T-helper 1 cell (primary cell): ENCODE data around the gene OXER1.

ENCODE experiments used
- DNase-seq, 5 donors: peaks; one replicate each; pipeline ENCODE4 v3.0.0-alpha.2; 2012 to 2020

Gene OXER1

DNA sequence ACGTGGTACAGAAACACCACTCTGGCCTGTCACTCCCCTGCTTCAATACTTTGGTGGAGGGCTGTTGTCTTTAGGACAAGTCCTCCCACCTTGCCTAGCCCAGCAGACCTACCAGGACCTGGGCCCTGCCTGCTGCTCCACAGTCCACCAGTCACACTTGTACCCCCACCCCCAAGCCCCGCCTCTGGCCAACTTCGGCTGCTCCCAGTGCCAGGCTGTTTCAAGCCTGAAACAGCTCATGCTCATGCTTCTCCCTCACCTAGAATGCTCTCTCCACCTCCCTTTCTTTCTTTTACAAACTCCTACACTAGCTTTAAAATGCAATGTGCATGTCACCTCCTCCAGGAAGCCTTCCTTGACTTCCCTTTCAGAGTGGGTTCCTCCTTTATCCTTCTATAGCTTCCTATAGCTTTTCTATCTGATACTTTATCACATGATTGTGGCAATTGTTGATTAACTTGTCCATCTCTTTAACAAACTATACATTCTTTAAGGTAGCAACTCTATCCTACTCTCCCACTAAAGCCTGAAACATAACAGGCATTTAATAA lies 4.8 kb upstream of the OXER1 start:
- DNase-seq: no peak

DNA sequence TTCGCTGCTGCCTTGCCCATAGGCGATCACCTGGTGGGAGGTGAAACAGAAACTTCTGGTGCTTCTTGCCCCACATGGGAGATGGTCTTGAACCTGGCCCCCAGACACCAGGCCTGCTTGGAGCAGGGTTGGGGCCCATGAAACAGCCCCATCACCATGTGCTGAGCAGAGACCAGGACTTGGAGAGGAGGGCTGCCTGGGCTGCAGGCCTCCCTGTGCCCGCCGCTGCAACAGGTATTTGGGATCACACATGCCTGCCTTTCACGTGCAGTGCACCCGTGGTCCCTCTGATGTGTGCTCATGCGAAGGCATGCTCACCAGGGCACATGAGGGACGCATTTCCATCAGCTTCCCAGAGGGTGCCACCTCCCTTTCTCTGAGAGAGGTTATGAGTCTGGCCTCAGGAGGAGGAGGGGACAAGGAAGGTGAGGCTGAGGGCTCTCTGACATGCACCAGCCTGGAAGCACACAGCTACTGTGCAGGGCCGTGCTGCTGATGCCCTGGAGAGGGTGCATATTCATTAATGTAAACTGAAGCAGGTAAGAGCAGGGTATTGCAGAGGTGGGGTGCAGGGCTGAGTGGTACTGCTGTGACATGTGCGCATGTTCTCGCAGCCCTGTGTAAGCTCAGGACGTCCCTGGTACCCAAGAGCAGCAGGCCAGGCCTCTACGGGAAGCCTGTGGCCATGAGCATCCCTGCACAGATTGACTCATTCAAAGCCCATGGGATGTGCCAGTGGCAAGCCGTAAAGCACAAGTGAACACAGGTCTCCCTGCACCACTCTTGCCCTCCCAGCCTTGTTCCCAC lies 4.2 kb upstream of the OXER1 start:
- DNase-seq: no peak

DNA sequence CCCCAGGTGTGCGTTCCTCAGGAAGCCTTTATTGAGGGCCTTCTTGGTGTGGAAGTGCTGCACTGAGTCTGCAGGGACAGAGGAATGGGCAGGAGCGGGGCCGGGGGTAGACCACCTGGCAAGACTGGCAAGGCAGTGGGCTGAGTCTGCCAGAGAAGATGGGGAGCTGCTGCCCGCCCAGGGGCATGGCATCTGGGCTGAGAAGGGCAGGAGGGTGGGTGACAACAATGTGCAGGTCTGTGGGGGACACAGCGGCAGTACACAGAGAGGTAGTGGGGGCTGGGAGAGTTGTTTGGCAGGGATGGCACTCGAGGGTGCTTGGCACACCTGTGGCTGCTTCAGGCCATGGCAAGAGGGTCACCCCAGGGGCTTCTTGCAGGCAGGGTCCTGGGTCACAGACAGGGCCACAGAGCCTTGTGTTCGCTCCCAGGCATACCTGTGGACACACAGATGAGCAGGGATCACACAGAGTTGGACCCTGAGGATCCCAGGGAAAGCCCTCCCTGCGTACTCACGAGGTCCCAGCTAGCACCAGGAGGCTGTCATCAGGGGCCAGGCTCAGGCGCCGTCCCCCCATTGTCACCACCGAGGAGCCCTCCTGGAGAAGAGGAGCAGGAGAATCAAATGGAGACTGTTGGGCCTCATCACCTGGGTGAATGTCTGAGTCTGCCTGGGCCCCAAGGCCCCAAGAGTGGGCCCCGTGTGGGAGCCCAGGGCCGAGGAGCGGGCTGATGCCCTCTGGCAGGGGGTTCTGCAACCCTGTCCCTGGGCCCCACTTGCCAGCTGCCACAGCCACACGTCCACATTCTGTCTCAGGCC lies 3.4 kb upstream of the OXER1 start:
- no peak for DNase-seq

DNA sequence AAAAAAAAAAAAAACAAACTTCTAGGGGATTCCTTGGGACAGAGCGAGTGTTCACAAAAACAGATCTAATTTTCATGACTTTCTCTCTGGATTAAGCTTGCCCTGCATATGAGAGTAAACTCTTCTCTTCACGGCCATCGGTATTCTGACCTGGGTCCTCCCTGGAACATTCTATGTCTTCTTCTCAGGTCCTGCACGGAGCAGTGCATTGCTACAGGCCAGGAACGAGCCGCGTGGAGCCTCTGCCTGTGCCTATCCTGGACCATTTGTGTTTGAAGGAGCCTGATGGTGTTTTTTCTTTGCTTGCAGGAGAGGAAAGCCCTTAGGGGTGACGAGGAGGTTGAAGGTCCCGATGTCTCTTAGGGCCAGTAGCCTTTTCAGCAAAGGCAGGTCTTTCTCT lies 1.8 kb upstream of the OXER1 start:
- no peak for DNase-seq

DNA sequence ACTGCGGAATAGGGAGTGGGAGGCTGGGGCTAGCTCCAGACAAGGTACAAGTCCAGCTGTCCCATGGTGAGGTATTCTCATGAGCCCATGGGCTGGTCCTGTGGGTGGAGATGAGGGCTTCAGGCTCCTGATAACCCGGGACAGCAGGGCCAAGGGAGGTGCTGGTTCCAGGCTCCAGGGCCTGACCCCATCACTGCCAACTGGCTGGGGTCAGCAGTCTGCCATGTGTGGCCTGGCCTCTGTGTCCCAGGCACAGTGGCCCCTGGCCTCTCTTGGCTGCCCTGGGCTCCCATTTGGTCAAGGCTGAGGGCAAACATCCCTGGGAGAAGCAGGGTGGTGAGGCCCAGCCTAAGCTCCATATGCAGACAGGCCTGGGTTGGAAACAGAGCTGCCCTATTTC lies 966 bp upstream of the OXER1 start:
- no peak for DNase-seq

DNA sequence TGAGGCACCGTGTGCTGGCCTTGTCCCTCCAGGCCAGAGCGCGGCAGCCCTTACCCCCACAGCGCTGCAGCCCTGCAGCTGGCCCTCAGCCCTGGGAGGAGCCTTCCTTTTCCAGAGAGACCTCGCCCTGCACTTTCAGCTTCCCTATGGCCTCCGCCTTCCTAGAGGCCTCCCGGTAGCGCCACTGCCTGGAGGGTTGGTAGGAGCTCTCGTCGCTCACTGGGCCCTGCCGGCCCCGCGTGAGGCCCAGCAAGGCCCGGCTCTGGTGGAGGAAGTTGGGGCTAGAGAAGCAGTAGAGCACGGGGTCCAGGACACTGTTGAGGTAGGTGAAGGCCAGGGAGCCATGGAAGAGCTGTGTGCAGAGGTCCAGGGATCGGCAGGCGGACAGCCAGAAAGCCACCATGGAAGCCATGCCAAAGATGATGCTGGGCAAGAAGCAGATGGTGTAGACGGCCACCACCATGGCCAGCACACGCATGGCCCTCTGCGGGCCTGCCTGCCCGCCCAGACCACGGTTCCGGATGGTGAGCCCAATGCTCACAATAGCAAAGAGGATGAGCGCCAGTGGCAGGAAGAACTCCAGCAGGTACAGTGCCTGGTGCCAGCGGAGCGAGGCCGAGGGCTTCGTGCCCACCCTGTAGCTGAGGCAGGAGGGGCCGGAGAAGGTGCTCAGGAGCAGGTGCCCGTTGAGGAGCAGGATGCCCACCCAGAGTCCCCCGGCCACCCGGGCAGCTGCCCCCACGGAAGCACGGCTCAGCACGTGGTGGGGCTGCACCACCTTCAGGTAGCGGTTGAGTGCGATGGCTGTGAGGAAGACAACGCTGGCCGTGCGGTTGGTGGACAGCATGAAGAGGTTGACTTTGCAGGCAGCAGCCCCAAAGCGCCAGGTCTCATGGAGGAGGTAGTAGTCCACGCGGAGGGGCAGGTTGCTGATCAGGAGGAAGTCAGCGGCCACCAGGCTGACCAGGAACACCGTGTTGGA lies 821 bp downstream of the OXER1 start:
- no peak for DNase-seq

DNA sequence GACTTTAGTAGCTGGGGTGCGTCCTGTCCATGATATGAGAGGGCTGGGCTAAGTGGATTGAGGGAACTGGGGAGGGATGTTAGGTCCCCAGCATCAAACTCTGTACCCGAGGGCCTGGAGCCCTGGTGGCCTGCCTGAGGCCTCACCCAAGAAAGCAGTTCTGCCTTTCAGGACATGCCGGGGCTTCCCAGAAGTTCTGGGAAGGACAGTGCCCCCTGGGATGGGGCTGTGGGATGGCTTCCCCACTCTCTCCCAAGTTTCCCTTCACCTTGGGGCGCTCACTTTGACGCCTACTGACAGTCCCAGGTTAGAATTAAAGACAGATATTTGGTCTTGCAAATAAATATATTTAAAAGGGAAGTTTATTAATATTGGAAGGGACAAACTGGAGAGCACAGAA lies 1.8 kb downstream of the OXER1 start:
- DNase-seq: no peak

DNA sequence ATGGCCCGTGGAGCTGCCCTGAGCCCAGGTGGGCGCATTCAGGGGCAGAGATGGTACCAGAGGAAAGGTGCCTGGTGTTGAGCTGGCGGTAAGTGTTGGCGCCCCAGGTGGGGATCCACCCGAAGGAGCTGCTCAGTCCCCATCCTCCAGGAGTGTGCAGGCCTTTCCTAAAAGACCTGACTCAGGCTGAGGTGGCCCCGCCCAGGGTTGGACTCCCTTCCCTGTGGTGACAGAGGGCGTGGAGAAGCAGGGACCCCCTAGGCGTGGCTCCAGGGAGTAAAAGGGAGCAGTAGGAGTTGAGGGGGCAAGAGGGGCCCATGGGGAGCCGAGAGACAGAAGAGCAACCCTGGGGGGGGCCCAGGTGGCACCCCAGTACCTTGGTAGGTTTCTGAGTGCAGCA lies 2.4 kb downstream of the OXER1 start:
- DNase-seq: no peak

DNA sequence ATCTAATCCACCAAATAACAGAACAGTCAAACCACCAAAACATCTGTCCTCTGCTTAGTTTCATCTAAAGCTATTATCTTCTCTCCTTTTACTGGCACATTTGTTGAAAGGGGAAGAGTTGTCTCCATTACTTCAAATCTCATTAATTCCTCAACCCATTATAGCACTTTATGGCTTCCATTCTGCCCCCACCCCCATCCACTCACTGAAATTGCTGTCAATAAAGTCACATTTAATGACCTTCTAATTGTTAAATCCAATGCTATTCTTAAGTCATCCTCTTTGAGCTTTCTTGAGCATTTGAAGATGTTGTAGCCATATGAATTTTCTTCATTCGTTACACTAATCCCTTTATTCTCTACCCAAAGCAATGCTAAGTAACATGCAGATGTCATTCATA lies 5.2 kb downstream of the OXER1 start:
- no peak for DNase-seq

DNA sequence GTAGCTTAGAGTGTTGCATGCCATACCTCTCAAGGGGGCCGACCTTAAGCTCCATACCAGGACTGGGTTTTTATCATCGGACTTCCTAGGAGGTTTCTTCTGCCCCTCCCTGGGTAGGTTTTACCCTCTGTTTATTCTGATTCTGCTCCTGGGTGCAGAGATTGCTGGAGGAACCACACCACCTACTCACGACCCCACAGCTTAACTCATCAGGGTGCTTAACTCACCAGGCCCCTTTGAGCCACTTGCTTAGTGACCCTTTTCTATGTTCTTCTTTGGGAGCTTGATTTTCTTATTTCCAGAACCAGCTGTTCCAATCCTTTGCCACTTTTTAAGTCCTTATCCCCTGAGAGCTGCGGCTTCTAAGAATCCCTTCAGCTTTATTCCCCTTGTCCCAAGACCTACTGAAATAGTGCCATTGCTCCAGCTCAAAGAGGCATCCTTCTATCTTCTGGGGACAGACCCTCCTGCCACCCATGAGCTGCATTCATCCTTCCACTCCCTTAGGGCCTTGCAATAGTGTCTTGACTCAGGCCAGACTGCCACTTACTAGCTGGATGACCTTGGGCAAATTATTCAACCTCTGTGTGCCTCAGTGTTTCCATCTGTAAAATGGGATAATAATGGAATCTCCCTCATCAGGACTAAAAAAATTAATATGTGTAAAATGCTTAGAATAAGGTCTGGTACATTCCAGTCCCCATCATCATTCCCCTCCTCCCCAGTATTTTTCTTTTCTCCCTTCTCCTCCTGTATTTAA lies 5.8 kb downstream of the OXER1 start:
- DNase-seq: no peak

DNA sequence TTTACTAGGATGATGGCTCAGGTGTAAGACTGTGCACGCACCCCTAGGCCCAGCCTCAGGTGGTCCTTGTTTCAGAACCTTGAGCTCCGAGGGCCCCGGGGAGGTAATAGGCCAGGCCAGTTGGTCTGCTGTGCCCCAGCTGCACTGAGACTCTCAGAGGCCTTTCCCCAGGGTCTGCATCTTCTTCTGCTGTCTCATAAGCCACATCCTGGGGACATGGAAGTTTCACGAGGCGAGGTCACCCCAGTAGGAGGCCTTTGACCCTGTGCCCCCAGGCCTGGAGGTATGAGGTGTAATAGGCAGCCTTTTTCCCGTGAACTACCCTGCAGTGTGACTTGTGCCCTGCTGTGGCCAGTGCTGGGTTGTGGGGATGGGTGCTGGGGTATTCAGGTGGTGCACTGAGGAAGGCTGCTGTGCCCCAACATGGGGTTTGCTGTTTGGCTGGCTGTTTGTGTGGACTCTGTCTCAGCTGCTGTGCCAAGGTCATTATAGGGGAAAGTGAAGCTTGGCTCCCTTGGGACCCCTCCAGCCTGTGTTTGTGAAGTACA lies 6.9 kb downstream of the OXER1 start:
- DNase-seq: no peak

DNA sequence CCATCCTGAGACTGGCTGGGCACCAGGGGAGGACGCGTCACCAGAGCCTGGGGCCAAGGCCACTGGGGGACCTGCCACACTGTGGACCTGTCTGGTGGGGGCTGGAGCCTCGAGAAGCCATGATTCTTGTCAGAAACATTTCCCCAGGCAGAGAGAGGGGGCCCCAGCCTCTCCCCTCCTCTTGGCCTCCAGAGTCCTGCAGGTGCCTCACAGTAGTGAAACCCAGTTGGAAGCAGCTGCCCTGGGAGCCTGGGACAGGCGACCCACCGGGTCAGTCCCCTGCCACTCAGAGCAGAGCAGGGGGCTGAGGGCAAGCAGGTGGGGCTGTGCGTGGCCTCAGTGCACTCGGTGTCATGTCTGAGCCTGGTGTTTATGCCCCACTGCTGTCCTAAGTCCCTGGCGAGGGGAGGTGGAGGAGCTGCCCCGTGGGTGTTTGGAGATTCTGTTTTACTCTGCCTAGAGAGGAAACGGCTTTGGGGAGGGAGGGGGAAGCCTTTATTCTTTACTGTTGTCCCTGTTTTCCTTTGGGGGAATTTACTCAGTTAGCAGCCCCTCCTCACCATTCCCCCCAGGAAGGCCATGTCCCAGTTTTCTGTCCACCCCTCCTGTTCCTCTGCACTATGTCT lies 7.7 kb downstream of the OXER1 start:
- DNase-seq: no peak

DNA sequence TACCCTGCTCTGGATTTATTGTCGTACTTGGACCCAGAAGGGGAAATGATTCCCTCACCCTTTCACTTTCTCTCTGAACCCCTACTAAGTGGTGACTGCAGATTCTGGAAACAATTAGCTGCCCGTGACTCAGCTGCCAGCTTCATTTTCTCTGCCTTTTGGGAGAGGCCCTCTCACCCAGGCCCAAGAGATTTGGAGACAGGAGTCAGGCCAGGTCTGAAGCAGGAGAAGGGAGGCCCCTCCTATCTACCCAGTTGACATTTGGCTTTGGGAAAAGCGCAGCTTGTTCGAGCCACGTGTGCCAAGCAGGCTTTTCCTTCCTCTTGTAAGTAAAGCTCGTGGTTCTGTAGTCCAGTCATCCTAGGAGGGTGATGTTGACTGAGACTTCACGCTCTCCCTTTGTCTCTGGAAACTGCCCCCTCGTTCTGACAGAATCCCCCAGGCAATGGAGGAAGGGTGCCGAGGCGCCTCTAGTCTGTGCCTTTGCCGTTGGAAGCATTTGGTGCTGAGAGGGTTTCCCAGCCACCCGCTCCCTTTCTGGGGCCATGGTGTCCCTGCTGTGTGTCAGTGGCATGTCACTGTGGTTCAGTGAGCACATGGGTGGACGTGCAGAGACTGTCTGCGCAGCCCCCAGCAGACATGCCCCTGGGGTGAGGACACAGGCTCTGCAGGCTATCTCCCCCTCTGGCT lies 8.6 kb downstream of the OXER1 start:
- no peak for DNase-seq

DNA sequence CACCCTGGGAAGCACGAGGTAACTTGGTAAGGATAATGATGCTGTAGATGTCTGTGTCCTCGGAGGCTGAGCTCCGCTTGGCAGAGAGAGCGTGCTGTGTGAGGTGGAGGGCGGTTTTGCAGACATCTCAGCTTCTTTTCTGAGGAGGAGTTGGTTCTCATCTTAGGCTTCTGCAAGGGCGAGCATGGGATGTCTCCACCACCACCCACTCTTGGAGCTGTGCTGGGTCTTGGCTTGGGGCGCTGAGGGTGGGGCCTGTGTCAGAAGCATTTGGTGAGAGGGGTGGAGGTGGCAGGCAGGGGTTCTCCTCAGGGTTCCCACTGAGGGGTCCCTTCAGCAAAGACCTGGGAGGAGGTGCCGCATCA lies 9.2 kb downstream of the OXER1 start:
- DNase-seq: no peak

DNA sequence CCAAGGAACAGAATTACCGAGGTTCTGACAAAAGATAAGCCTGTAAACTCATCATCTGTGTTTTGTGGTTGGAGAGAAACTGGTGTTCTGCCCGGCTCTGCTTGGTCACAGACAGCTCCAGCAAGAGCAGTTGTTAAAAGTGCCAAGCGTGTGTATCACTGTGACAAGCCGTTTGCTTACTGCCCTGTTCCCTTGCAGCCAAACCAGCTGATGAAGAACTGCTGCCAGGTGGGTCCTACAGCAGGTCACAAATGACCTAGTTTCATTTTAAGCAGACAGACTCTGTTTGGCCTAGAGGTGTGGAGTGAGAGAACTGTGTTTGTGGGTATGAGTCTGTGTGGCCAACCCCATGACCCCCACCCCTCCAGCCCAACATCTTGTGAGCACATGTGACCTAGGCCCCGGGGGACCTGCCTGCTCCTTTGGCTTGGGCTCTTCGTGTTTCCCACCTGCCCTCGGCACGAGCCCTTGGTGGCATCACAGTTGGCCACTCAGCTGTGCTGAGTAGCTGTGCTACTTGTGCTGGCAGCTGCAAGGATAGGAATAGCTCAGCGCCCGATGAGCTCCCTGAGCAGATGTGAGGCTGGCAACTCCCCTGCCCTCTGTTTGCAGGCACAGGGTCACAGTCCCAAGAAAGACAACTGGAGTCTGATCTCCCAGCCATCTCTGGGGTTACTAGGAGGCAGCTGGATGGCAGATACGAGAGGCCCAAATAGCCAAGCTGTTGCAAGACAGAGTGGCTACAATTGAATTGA lies 9.7 kb downstream of the OXER1 start:
- no peak for DNase-seq

DNA sequence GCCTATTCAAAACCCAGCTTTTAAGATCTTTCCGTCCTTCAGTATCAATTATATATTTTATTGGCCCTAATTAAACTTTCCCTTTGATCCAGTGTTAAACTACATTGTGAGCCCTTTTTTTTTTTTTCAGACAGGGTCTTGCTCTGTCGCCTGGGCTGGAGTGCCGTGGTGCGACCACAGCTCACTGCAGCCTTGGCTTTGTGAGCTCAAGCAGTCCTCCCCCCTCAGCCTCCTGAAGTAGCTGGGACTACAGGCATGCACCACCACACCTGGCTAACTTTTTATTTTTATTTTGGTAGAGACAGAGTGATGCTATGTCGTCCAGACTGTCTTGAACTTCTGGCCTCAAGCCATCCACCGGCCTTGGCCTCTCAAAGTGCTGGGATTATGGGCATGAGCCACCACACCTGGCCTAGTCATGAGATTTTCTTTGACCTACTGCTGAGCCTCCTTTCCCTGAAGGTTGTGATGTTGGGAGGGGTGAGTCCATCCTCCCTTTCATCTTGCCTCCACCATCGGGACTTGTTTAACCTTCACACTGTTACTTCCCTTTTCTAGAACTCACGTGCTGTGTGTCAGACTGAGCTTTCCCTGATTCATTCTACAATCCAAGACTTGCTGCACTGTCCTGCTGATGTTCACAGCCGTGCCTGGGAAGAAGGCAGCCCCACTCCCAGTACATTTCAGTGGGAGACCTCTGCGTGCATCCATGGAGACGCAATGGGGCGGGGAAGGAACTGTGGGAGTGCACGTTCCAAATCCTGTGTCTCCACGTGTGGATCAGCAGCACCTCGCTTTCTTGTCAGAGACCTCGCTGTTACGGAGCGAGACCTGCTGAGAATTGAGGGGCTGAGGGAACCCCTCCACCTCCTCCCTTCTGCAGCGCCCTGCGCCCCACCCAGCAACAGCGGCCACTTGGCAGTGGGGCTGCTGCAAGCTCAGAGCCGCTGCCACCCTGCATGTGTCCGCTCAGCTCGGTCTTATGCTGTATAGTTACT lies 10.8 kb downstream of the OXER1 start:
- DNase-seq: no peak

DNA sequence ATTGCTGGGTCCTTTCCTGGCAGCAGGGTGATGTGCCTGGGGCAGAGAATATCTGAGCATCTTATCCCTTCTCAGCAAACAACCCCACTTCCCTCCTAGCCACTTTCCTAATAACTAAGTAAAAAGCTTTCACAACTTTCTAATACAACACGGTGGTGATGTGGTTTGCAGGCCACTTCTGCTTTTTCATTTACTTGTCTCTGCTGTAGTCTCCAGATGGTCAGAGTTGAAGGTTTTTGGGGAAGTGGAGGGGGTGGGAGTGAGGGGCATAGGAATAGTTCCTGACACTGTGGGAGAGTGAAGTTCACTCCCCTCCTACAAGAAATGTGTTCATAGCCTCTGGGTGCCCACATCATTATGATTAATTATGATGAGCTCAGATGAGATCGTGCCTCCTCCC lies 11.6 kb downstream of the OXER1 start:
- no peak for DNase-seq

DNA sequence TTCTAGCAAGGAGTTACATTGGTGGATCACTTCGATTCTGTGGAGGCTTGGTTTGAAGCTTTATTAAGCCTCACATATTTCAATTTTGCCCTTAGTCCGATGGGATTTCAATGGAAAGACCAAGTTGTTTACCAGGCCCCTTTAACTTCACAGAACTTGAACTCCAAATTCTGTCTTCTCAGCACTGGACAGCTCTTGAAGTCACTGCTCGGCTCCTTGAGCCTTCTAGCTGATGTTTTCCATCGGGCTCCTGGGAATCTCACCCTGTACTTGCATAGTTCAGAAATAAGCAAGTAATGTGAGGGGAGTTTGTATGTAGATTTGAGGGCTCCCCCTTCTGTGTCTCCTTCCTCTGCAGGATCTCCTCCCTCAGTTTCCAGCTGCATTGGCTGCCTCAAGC lies 15.1 kb downstream of the OXER1 start:
- no peak for DNase-seq

DNA sequence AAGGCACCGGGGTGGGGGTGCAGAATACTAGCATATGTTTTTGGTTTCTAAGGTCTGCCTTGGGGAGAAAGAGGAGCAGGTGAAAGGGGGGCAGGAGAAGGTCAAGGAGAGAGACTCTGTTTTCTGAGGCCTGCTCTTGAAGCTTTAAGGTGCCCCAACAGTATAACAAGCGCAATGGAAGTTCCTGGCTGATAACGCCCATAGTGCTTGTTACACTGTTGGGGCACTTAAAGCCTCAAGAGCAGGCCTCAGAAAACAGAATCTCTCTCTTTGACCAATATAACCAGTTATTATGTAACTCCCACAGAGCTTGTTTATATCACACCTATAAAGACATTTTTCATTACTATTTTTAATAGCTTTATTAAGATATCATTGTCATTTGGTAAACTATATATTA lies 16.5 kb downstream of the OXER1 start:
- DNase-seq: no peak
